ENCODE data around the gene LRRC10B.
A peak's percentile ranks its signal among the peaks of the same experiment; 100 is the strongest.

The LRRC10B gene

DNA sequence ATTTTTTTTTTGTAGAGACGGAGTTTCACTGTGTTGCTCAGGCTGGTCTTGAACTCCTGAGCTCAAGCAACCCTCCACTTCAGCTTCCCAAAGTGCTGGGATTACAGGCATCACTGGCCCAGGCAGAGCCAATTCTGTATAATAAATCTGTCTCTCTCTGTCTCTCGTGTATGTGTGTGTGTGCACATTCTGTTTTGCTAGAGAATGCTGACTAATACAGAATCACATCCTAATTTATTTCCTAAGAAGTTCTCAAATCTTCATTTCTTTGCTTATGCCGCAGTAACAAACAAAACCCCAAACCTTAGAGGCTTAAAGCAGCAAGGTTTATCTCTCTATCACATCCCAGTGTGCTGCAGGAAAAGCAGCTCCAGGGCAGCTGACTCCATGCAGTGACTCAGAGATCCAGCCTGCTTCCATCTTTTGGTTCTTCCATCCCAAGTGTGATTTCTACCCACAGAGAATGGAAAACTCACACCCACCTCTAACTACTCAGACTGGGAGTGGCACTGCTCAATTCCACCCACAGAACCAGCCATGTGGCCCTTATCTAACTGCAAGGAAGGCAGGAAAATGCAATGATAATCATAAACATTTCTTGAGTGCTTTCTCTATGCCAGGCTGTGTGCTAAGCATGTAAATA is 35.1 kb upstream of the LRRC10B start:
- POLR2A ChIA-PET: no interaction called here
- CTCF ChIA-PET: interaction anchor here (1.0 to 29.0 kb wide), 3 partner anchors 8 to 57 kb away, joined by 3 to 453 read pairs (median 9); partner anchors contain the start of gene LRRC10B
- WGBS (ENCODE audit: insufficient coverage): no CpG with 5 or more reads among the region's 3 CpGs
- Histone ChIP-seq H3K36me3 (ENCODE audit: control insufficient read depth in 4 of 4, insufficient read depth in 4 of 4, low read length in 3 of 4) (peaks cover 0 to 12% (median 9%) of the 10 kb centered on the region in 4 experiments), H3K4me1 (ENCODE audit: control extremely low read depth in 1 of 4, control insufficient read depth in 4 of 4, insufficient read depth in 4 of 4, low read length in 3 of 4) (peaks cover 0 to 2% (median 0%) of the 10 kb centered on the region in 4 experiments), H3K27me3 (replicated peaks in 2 of 5; ENCODE audit: control insufficient read depth in 4 of 5, insufficient read depth in 5 of 5, low read length in 4 of 5) (no peaks in the 10 kb centered on the region), H3K4me3 (ENCODE audit: control insufficient read depth in 1 of 7, extremely low read depth in 1 of 7, insufficient read depth in 4 of 7, low read depth in 2 of 7, low read length in 6 of 7) (no peak overlapping the region), H3K9me3 (ENCODE audit: control extremely low read depth in 1 of 5, control insufficient read depth in 4 of 5, insufficient read depth in 2 of 5, low read depth in 1 of 5, low read length in 4 of 5) (no peaks in the 10 kb centered on the region), H3K27ac (ENCODE audit: insufficient read depth in 1 of 2, low read depth in 1 of 2, low read length in 2 of 2, poor library complexity in 1 of 2, severe bottlenecking in 2 of 2) (no peak overlapping the region)
- no peak for DNase-seq

- Histone ChIP-seq H3K9me3 (ENCODE audit: control extremely low read depth in 1 of 5, control insufficient read depth in 4 of 5, insufficient read depth in 2 of 5, low read depth in 1 of 5, low read length in 4 of 5) (no peaks in the 10 kb centered on the region), H3K36me3 (ENCODE audit: control insufficient read depth in 4 of 4, insufficient read depth in 4 of 4, low read length in 3 of 4) (peaks cover 0 to 11% (median 9%) of the 10 kb centered on the region in 4 experiments), H3K27ac (ENCODE audit: insufficient read depth in 1 of 2, low read depth in 1 of 2, low read length in 2 of 2, poor library complexity in 1 of 2, severe bottlenecking in 2 of 2) (no peak overlapping the region), H3K27me3 (replicated peaks in 2 of 5; ENCODE audit: control insufficient read depth in 4 of 5, insufficient read depth in 5 of 5, low read length in 4 of 5) (peaks cover 0 to 2% (median 0%) of the 10 kb centered on the region in 5 experiments), H3K4me3 (ENCODE audit: control insufficient read depth in 1 of 7, extremely low read depth in 1 of 7, insufficient read depth in 4 of 7, low read depth in 2 of 7, low read length in 6 of 7) (no peak overlapping the region), H3K4me1 (ENCODE audit: control extremely low read depth in 1 of 4, control insufficient read depth in 4 of 4, insufficient read depth in 4 of 4, low read length in 3 of 4) (peaks cover 0 to 2% (median 0%) of the 10 kb centered on the region in 4 experiments)
- DNase-seq: no peak
- ChIA-PET POLR2A (no interaction called here), CTCF (interaction anchor here (1.0 to 29.0 kb wide), 4 partner anchors 10 to 155 kb away, joined by 3 to 453 read pairs (median 4); partner anchors contain the start of gene LRRC10B)
- 100% methylated on average over 3 of the region's 6 CpGs for whole genome bisulfite sequencing (ENCODE audit: insufficient coverage)
These were observed 34.4 kb upstream of the LRRC10B start for GRCh38 chr11:61474013-61474643.

DNA sequence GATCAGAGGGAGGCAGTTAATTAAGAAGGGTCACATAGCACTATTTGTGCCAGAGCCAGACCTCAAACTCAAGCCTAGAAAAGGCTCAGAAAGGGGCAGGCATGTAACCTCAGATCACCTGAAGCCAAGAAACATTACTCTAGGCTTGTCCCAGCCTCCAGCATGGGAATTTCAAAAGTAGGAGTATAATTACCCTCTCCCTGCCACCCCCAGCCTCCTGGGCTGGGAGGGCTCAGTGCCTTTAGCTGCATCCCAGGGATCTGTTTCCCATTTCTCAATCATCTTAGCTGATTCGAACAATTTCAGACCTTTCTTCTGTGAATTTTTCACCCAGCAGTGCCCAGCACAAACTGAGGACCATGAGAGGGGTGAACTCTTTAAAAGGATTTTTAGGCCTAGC is 33.1 kb upstream of the LRRC10B start:
- Histone ChIP-seq H3K9me3 (ENCODE audit: control extremely low read depth in 1 of 5, control insufficient read depth in 4 of 5, insufficient read depth in 2 of 5, low read depth in 1 of 5, low read length in 4 of 5) (no peaks in the 10 kb centered on the region), H3K36me3 (ENCODE audit: control insufficient read depth in 4 of 4, insufficient read depth in 4 of 4, low read length in 3 of 4) (peaks cover 0 to 9% (median 7%) of the 10 kb centered on the region in 4 experiments), H3K27ac (ENCODE audit: insufficient read depth in 1 of 2, low read depth in 1 of 2, low read length in 2 of 2, poor library complexity in 1 of 2, severe bottlenecking in 2 of 2) (no peak overlapping the region), H3K4me3 (ENCODE audit: control insufficient read depth in 1 of 7, extremely low read depth in 1 of 7, insufficient read depth in 4 of 7, low read depth in 2 of 7, low read length in 6 of 7) (no peak overlapping the region), H3K4me1 (ENCODE audit: control extremely low read depth in 1 of 4, control insufficient read depth in 4 of 4, insufficient read depth in 4 of 4, low read length in 3 of 4) (peaks cover 0 to 2% (median 0%) of the 10 kb centered on the region in 4 experiments), H3K27me3 (replicated peaks in 2 of 5; ENCODE audit: control insufficient read depth in 4 of 5, insufficient read depth in 5 of 5, low read length in 4 of 5) (peaks cover 0 to 5% (median 0%) of the 10 kb centered on the region in 5 experiments)
- ChIA-PET POLR2A (no interaction called here), CTCF (interaction anchor here (0.5 to 29.0 kb wide), 7 partner anchors 9 to 710 kb away, joined by 3 to 453 read pairs (median 5); partner anchors contain the start of gene LRRC10B)
- 100% methylated on average over 1 of the region's 1 CpG for WGBS (ENCODE audit: insufficient coverage)
- DNase-seq: no peak

- Histone ChIP-seq H3K4me3 (ENCODE audit: control insufficient read depth in 1 of 7, extremely low read depth in 1 of 7, insufficient read depth in 4 of 7, low read depth in 2 of 7, low read length in 6 of 7) (no peak overlapping the region), H3K27me3 (replicated peaks in 2 of 5; ENCODE audit: control insufficient read depth in 4 of 5, insufficient read depth in 5 of 5, low read length in 4 of 5) (peaks cover 0 to 5% (median 0%) of the 10 kb centered on the region in 5 experiments), H3K4me1 (ENCODE audit: control extremely low read depth in 1 of 4, control insufficient read depth in 4 of 4, insufficient read depth in 4 of 4, low read length in 3 of 4) (peaks cover 0 to 7% (median 0%) of the 10 kb centered on the region in 4 experiments), H3K9me3 (ENCODE audit: control extremely low read depth in 1 of 5, control insufficient read depth in 4 of 5, insufficient read depth in 2 of 5, low read depth in 1 of 5, low read length in 4 of 5) (no peaks in the 10 kb centered on the region), H3K27ac (ENCODE audit: insufficient read depth in 1 of 2, low read depth in 1 of 2, low read length in 2 of 2, poor library complexity in 1 of 2, severe bottlenecking in 2 of 2) (no peak overlapping the region), H3K36me3 (ENCODE audit: control insufficient read depth in 4 of 4, insufficient read depth in 4 of 4, low read length in 3 of 4) (peaks cover 0 to 9% (median 4%) of the 10 kb centered on the region in 4 experiments)
- whole genome bisulfite sequencing (ENCODE audit: insufficient coverage): 100% methylated on average over 2 of the region's 3 CpGs
- no peak for DNase-seq
- ChIA-PET POLR2A (no interaction called here), CTCF (interaction anchor here (0.9 to 29.0 kb wide), 12 partner anchors 11 to 257 kb away, joined by 3 to 453 read pairs (median 4); partner anchors contain the start of gene LRRC10B)
These were observed 32.2 kb upstream of the LRRC10B start for GRCh38 chr11:61476371-61476770.

DNA sequence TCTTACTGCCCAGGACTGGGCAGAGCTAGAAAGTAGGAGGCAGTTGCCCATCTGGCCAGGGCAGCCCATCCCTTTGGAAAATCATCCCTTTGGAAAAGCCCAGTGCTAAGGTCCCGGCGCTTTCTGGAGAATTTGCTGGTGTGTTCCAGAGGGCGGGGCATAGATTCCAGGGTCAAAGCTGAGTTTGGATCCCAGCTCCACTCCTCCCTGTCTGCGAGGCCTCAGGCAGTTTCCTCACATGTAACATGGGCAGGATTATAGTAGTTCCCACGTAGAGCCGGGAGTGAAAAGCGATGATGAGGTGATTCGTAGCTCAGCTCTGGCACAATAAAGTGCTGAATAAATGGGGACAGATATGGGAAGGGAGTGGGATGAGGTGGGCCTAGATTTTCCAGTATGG is 31.4 kb upstream of the LRRC10B start:
- Histone ChIP-seq H3K9me3 (ENCODE audit: control extremely low read depth in 1 of 5, control insufficient read depth in 4 of 5, insufficient read depth in 2 of 5, low read depth in 1 of 5, low read length in 4 of 5) (no peaks in the 10 kb centered on the region), H3K4me3 (ENCODE audit: control insufficient read depth in 1 of 7, extremely low read depth in 1 of 7, insufficient read depth in 4 of 7, low read depth in 2 of 7, low read length in 6 of 7) (no peak overlapping the region), H3K27ac (ENCODE audit: insufficient read depth in 1 of 2, low read depth in 1 of 2, low read length in 2 of 2, poor library complexity in 1 of 2, severe bottlenecking in 2 of 2) (no peak overlapping the region), H3K4me1 (ENCODE audit: control extremely low read depth in 1 of 4, control insufficient read depth in 4 of 4, insufficient read depth in 4 of 4, low read length in 3 of 4) (peaks cover 0 to 7% (median 0%) of the 10 kb centered on the region in 4 experiments), H3K27me3 (replicated peaks in 2 of 5; ENCODE audit: control insufficient read depth in 4 of 5, insufficient read depth in 5 of 5, low read length in 4 of 5) (peaks cover 0 to 5% (median 0%) of the 10 kb centered on the region in 5 experiments), H3K36me3 (ENCODE audit: control insufficient read depth in 4 of 4, insufficient read depth in 4 of 4, low read length in 3 of 4) (peaks cover 0 to 9% (median 4%) of the 10 kb centered on the region in 4 experiments)
- DNase-seq: no peak
- ChIA-PET POLR2A (no interaction called here), CTCF (interaction anchor here (0.9 to 29.0 kb wide), 14 partner anchors 10 to 257 kb away, joined by 3 to 453 read pairs (median 5); partner anchors contain the start of gene LRRC10B)
- WGBS (ENCODE audit: insufficient coverage): 93% methylated on average over 8 of the region's 8 CpGs

DNA sequence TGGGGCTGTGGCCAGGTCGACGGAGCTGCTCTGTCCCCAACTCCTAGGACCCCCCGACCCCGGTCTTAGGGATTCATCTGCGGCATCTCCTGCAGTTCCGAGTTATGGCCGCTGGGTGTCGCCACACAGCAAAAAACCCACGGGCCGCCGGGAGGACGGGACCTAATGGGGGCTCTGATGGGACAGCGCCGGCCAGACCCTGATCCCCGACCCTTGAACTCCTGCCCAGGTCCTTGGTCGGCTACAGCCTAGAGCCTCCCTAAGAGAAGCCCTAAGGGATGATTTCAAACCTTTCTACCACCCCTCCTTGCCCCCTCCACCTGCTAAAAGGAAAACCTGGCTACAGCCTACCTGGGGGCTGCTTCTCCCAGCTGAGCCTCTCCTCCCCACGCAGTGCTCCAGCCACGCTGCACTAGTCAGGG is 30.8 kb upstream of the LRRC10B start:
- ChIA-PET POLR2A (interaction anchor here (0.6 kb wide), 1 partner anchor 302 kb away, joined by 3 read pairs; no protein-coding TSS in a partner anchor), CTCF (interaction anchor here (0.9 to 29.0 kb wide), 15 partner anchors 9 to 256 kb away, joined by 3 to 453 read pairs (median 6); partner anchors contain the start of gene LRRC10B)
- Histone ChIP-seq H3K36me3 (ENCODE audit: control insufficient read depth in 4 of 4, insufficient read depth in 4 of 4, low read length in 3 of 4) (peaks cover 0 to 7% (median 4%) of the 10 kb centered on the region in 4 experiments), H3K4me3 (ENCODE audit: control insufficient read depth in 1 of 7, extremely low read depth in 1 of 7, insufficient read depth in 4 of 7, low read depth in 2 of 7, low read length in 6 of 7) (no peak overlapping the region), H3K9me3 (ENCODE audit: control extremely low read depth in 1 of 5, control insufficient read depth in 4 of 5, insufficient read depth in 2 of 5, low read depth in 1 of 5, low read length in 4 of 5) (no peaks in the 10 kb centered on the region), H3K27me3 (replicated peaks in 2 of 5; ENCODE audit: control insufficient read depth in 4 of 5, insufficient read depth in 5 of 5, low read length in 4 of 5) (peaks cover 0 to 5% (median 0%) of the 10 kb centered on the region in 5 experiments), H3K27ac (ENCODE audit: insufficient read depth in 1 of 2, low read depth in 1 of 2, low read length in 2 of 2, poor library complexity in 1 of 2, severe bottlenecking in 2 of 2) (no peak overlapping the region), H3K4me1 (ENCODE audit: control extremely low read depth in 1 of 4, control insufficient read depth in 4 of 4, insufficient read depth in 4 of 4, low read length in 3 of 4) (peaks cover 0 to 7% (median 0%) of the 10 kb centered on the region in 4 experiments)
- peak; percentile 27 to 49 (median 46) for DNase-seq
- 5% methylated on average over 16 of the region's 18 CpGs for WGBS (ENCODE audit: insufficient coverage)
